ENCODE data around the gene UST. TPM values are rescaled to one million over a fixed set of nuclear protein-coding genes. Genes with fewer than 3 reads are reported as not detected.
"Not testable (repeated sequence)": the region's sequence is repeated elsewhere in the genome, so short reads cannot be mapped to it uniquely, and the experiment has no call there.

Gene UST
- total RNA-seq, 4 donors from 2014 or later: 13.5 to 47.1 (median 33.0) TPM

DNA sequence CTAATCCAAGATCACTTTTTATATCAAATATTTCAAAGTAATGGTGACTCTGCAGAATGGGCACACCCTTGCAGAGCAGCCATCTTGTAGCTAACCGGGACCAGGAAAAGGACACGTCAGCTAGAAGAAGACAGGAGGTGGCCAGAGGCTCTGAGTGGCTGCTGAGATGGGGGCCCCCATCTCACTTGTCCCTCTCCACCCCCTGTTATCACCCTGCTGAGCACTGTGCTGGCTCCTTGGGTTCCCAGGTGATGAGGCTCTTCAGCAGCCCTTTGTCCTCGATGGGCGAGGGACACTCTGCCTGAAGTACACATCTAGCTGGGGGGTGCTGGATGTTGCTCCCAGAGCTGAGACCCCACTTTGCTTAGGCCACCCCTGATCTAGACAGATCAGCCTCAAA, 126.3 kb downstream of the UST start:
- no peaks in the 10 kb centered on the region for H3K36me3 ChIP-seq
- H3K4me1 ChIP-seq: peaks cover 0 to 24% (median 0%) of the 10 kb centered on the region in 4 donors
- TF ChIP-seq, protein P1, sequence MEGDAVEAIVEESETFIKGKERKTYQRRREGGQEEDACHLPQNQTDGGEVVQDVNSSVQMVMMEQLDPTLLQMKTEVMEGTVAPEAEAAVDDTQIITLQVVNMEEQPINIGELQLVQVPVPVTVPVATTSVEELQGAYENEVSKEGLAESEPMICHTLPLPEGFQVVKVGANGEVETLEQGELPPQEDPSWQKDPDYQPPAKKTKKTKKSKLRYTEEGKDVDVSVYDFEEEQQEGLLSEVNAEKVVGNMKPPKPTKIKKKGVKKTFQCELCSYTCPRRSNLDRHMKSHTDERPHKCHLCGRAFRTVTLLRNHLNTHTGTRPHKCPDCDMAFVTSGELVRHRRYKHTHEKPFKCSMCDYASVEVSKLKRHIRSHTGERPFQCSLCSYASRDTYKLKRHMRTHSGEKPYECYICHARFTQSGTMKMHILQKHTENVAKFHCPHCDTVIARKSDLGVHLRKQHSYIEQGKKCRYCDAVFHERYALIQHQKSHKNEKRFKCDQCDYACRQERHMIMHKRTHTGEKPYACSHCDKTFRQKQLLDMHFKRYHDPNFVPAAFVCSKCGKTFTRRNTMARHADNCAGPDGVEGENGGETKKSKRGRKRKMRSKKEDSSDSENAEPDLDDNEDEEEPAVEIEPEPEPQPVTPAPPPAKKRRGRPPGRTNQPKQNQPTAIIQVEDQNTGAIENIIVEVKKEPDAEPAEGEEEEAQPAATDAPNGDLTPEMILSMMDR (IDR thresholded peaks at IDR 0.05): no peak
- TF ChIP-seq EP300 (IDR thresholded peaks at IDR 0.05) (no peak), POLR2A (IDR thresholded peaks at IDR 0.05) (no peak)
- no peak overlapping the region for H3K27ac ChIP-seq
- DNase-seq (ENCODE audit: low spot score in 2 of 2): no peak
- H3K9me3 ChIP-seq: no peaks in the 10 kb centered on the region
- no peak overlapping the region for H3K4me3 ChIP-seq
- 96 to 98% methylated on average over 4 of the region's 4 CpGs for WGBS, 2 donors
- no peaks in the 10 kb centered on the region for H3K27me3 ChIP-seq

DNA sequence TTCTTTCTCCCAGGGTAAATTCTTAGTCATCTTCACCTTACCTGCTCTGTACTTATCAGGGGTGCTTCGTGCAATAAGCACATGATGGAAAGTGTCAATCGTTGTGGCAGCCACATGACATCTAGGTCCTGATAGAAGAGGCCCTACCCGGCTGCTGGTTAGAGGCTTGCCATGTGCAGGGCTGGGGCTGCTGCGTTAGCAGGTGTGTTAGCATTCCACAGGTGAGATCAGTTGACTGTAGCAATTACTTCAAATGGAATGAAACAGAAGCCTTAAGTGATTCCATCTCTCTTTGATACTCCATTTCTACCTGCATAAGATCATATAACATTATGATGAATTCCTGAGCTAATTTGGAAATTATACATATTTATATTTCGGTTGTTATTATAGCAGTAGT, 127.0 kb downstream of the UST start:
- Histone ChIP-seq H3K4me3 (no peak overlapping the region), H3K27me3 (no peaks in the 10 kb centered on the region), H3K36me3 (no peaks in the 10 kb centered on the region), H3K4me1 (peaks cover 0 to 21% (median 0%) of the 10 kb centered on the region in 4 donors), H3K27ac (no peak overlapping the region), H3K9me3 (no peaks in the 10 kb centered on the region)
- 82 to 93% methylated on average over 5 of the region's 5 CpGs for WGBS, 2 donors
- no peak for DNase-seq (ENCODE audit: low spot score in 2 of 2)
- TF ChIP-seq POLR2A (IDR thresholded peaks at IDR 0.05) (no peak), EP300 (IDR thresholded peaks at IDR 0.05) (no peak)
- TF ChIP-seq, protein P1 (IDR thresholded peaks at IDR 0.05): no peak

- no peak for TF ChIP-seq POLR2A (IDR thresholded peaks at IDR 0.05)
- no peak for TF ChIP-seq EP300 (IDR thresholded peaks at IDR 0.05)
- TF ChIP-seq, protein P1 (IDR thresholded peaks at IDR 0.05): no peak
- WGBS, 2 donors: 47 to 50% methylated on average over 9 of the region's 9 CpGs
- Histone ChIP-seq H3K4me1 (peaks cover 0 to 26% (median 0%) of the 10 kb centered on the region in 4 donors), H3K4me3 (no peak overlapping the region), H3K27ac (no peak overlapping the region), H3K27me3 (no peaks in the 10 kb centered on the region), H3K9me3 (no peaks in the 10 kb centered on the region), H3K36me3 (no peaks in the 10 kb centered on the region)
- no peak for DNase-seq (ENCODE audit: low spot score in 2 of 2)
These were observed 128.0 kb downstream of the UST start for GRCh38 chr6:148874698-148875293.

- no peak for DNase-seq (ENCODE audit: low spot score in 2 of 2)
- TF ChIP-seq, protein P1 (IDR thresholded peaks at IDR 0.05): no peak
- no peak for TF ChIP-seq POLR2A (IDR thresholded peaks at IDR 0.05)
- no peak for TF ChIP-seq EP300 (IDR thresholded peaks at IDR 0.05)
- peak overlapping the region in 1 of 4 donors; percentile 27 for H3K27ac ChIP-seq
- WGBS, 2 donors: 68 to 98% methylated on average over 5 of the region's 5 CpGs
- H3K4me3 ChIP-seq: no peak overlapping the region
- H3K27me3 ChIP-seq: no peaks in the 10 kb centered on the region
- peaks cover 0 to 23% (median 0%) of the 10 kb centered on the region in 4 donors for H3K4me1 ChIP-seq
- no peaks in the 10 kb centered on the region for H3K36me3 ChIP-seq
- H3K9me3 ChIP-seq: no peaks in the 10 kb centered on the region
These were observed 131.9 kb downstream of the UST start for GRCh38 chr6:148878683-148879082.

GRCh38 chr6:148880742-148881141, 133.9 kb downstream of the UST start:
- H3K27me3 ChIP-seq; DNase-seq (ENCODE audit: low spot score in 2 of 2); H3K27ac ChIP-seq; H3K4me3 ChIP-seq; H3K9me3 ChIP-seq; H3K36me3 ChIP-seq: not testable (repeated sequence)
- H3K4me1 ChIP-seq: peaks cover 0 to 14% (median 0%) of the 10 kb centered on the region in 4 donors
- 93 to 99% methylated on average over 7 of the region's 7 CpGs for WGBS, 2 donors
